GM12878 (cell line): ENCODE data around the gene PARN.

Experiments used
- ELK1 ChIP-seq: IDR thresholded peaks from 2 replicates; pipeline ENCODE4 v1.6.1; 2012; ENCODE audit warnings: low read depth, low read length, improper control_type of control experiment
- ZBTB4 ChIP-seq: fragments of 450-650 bp; formaldehyde crosslinking; IDR thresholded peaks from 2 replicates; pipeline ENCODE4 v1.4.0; 2022; ENCODE audit warnings: mild to moderate bottlenecking, moderate library complexity

DNA sequence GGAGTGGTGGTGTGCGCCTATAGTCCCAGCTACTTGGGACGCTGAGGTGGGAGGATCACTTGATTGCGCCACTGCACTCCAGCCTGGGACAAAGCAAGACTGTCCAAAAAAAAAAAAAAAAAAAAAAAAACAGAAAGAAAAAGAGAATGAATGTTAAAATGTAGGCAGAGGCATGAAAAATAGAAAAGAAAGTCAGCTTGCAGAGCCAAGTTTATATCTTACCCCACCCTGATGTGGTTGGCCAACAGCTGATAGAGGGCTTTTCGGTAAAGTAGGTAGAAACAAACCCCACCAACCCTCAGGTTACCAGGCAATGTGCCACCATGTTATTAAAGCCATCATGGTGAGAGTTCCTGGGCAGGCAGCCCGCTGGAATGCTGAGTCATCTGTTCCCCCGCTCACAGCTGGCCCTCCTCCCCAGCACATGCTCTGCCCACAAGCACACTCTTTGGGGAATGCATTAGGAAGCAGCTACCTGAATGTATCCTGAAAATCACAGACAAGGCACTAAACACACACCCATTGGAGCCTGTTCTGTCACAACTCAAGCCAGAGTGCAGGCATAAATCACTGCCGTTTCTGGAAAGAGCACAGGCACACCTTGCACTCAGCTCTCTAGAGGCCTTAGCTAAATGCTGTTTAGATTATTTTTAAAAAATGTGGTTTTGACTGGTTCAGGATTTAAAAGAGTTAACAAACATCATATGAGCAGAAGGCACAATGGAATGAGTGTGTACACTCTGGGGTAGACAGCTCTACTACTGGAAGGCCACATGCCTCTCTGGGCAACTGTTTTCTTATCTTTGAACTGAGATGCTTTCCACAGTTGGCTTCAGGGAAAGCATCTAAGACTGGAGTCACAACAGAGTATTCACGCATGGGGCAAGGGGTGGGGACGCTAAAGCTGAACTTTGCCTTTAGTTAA is 128.5 kb downstream of the PARN start:
- TF ChIP-seq ZBTB4 (CRISPR knock-in tag): no peak
- TF ChIP-seq ELK1: no peak
